GM21390 (cell line): ENCODE results near the gene CDK5R2.

Source experiments
- ATAC-seq: cut with Tn5 transposase; IDR thresholded peaks from one replicate; pipeline ENCODE4 v1.9.1; 2021; ENCODE audit not compliant: unreplicated experiment

CDK5R2 gene

DNA sequence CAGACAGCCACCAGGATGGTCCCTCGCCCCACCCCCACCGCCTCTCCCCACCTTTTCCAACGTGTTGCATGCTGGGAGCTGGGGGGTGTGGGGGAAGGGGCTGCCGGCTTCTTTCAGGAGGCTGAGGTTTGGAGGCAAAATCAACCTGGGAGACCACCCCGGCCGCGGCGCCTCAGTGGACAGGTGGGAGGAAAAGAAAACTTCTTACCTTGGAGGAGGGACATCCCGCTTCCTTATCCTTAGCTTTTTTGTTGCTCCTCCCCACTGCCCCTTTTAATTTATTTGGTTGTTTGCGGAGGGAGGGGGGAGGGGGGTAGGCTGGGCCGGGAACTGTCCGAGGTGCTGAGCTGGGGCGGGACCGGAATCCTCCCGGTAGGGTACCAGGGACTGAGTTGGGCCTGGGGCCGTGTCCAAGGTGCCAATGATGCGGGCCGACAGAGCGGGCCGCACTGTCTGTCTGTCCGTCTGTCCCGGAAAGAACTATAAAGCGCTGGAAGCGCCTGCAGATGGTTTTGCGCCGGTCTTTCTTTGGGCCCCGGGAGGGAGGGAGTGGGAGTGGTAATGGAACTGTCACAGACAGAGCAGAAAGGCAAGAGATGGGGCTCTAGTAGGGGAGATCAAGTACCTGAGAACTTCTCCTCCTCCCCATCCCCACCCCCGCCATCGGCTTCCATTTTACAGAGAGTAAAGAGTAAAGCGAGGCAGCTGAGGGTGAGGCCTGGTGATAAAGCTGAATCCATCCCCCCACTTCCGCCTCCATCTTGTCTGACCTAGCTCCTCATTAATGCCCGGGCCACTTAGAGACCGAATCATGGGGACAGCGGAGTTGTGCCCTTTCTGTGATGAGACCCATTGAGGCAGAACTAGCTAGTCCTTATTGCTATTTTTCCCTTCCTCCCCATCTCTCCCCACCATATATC, 2.4 kb downstream of the CDK5R2 start:
- ATAC-seq, result no peak

DNA sequence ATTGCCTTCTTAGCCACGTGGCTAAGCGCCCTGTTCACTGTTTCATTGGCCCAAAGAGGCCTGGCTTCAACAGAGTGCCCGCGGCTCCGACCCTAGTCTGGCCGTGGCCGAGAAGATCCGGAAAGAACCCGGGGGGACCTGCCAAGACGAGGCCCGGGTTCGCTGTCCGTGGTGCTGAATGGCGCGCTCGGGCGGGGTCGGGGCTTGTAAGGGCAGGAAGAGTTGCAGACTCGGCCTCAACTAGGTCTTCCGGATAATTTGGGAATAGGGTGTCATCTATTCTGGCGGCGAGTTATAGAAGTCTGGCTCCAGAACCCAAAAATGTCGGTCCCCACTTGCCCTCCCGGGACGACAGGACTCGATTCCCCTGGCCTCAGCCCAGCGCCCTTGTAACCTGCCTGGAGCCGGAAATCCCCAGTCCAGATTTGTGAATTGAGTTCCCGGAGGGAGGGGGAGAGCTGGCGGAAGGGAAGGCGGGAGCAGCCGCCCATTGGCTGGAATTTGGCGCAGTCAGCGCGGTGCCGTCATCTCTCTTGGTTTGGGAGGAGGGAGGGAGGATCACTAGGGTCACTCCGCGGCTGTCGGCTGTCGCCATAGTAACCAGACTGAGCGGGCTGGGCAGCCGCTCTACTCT, 3.5 kb downstream of the CDK5R2 start:
- ATAC-seq, result no peak

DNA sequence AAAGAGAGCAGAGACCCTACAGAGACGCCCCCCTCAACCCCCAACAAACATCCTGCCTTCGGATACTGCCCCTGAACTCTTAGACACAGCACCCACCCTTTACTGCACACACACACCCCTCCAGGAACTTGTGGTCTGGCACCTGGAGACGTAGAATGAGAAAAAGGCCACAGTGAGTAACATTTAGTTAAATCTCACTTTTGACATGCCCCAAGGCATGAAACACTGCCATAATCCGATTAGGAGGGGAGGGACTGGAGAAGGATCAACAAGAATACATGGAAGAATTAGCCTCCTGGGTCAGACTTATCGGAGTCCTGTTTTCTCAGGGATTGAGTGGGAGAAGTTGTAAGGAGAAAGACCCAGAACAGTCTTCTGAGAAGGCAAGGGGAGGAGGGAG, 4.1 kb downstream of the CDK5R2 start:
- no peak for ATAC-seq

DNA sequence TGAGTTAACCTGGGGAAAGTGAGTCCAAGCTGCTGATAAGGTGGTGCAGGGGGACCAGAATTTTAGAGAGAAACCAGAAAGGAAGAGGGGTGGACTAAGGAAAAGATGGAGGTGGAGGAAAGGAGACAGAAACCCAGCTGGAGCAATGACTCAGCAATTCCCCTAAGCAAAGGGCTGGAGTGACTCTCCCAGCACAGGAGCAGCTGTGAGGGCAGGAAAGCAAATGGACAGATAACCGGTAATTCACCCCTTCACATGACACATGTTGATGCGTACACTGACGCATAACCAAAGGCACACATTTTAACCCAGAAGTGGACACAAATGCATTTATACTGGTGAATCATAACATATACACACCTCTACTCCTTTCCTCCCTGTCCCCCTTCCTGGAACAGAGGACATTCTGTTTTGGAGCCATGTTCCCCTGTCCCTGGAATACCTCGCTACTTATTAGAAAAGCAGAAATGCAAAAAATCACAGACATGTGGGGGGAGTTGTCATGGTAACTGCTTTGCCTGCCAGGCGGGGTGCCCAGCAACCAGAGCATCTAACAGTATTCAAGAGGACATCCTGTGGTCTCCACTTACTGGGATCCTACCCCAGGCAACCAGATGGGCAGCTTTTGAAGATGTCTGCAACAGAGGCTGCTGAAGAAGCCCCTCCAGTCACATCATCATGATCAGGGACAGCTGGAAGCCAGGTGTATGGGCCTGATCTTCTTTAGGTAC, 4.7 kb downstream of the CDK5R2 start:
- no peak for ATAC-seq

DNA sequence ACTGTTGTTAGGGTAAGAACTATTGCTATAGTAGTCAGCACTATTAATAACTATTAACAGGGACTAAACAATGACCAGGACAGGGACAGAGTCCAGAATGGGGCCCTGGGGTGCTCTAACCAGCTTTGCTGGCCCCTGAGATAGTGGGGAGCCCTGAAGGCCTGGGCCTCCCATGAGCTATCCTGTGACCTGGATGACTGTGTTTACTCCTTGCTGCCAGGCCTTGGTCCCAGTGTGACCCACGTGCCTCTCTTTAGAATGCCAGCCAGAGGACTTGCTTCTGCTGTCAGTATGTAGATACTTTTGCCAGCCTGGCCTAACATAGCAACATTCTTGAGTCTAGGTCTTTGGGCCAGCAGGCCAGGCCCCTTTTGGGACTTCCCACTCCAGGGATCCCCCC, 11.4 kb downstream of the CDK5R2 start:
- no peak for ATAC-seq

DNA sequence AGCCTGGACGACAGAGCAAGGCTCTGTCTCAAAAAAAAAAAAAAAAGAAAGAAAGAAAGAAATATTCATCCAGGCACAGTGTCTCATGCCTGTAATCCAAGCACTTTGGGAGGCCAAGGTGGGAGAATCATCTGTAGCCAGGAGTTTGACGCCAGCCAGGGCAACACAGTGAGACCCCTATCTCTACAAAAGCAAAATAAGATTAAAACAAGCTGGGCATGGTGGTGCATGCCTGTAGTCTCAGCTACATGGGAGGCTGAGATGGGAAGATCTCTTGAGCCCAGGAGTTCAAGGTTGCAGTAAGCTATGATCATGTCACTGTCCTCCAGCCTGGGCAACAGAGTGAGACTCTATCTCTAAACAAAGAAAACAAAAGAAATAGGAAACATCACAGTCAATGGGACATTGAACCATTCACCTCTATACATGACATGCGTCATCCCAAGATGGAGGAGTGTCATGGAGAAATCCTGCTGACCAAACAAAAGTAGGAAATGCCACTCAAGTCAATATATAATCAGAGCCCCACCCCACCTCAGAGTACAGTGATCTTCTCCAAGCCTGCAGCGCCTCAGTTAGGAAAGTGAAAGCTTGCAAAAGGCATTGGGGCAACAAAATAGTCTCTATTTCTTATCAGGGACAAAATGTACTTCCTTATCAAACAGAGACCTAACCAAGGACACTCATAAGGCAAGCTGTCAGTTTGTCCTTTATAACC, 15.8 kb downstream of the CDK5R2 start:
- no peak for ATAC-seq

DNA sequence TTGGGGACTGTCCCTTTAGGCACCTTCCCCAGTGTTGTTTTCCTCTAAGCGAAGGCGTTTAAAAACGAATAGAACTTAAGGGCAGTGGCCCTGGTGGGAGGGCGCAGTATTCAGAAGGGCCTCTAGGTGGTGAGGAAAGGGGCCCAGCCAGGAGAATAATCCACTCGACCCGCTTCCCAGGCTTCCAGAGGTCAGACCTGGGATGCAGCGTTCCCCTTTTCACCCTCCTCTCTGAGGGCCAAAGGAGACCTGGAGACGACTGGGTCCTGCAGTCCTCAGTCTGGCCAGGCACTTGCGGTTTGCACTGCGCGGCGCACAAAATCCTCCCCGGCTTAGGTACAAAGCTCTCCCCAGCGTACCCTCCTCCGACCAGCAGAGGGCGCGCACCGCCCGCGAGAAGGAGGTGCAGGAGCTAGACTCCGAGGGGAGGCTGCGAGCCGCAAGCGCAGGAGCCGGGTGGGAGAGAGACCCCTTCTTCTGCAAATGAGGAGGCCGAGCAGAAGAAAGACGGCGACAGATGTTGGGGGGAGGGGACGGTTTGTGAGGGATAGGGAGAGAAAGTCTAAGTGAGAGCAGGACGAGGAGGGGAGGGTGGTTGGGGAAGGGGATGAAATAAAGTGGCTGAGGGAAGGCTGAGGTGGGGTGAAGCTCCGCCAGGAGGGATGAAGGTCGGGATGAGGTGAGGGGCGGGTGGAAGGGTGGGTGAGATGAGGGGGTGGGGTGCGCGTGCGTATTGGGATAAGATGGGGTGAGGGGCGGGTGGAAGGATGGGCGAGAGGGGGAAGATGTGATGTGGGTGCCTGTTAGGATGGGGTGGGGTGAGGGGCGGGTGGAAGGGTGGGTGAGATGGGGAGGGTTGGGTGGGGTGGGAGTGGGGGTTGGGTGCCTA, 20.6 kb downstream of the CDK5R2 start:
- peak; percentile 91 for ATAC-seq

DNA sequence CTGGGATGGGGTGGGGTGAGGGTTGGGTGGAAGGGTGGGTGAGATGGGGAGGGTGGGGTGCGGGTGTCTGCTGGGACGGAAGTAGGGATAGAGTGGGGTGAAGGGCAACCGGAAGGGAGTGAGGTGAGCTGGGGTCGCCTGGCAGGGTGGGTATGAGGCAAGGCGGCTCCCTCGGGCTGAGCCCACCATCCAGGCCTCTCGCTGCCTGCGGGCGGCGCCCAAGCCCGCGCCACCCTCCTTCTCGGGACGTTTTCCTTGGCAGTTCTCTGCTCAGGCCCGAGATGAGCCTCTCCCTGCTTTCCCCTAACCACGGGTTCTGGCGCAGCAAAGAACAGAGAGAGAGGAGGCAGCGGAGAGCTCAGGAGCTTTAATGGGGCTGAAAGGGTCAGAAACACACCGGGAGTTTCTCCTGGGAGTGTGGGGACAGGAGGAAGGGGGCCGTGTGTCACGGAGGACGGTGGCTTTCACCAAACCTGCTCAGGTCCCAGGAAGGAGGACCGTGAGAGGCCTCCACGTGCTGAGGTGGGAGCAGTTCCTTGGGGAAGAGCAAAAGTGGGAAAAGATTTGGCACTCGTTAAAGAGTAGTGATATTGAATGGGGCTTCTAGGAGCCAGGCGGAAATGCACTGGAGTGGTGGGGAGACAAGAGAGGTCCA, 21.4 kb downstream of the CDK5R2 start:
- ATAC-seq, result no peak

DNA sequence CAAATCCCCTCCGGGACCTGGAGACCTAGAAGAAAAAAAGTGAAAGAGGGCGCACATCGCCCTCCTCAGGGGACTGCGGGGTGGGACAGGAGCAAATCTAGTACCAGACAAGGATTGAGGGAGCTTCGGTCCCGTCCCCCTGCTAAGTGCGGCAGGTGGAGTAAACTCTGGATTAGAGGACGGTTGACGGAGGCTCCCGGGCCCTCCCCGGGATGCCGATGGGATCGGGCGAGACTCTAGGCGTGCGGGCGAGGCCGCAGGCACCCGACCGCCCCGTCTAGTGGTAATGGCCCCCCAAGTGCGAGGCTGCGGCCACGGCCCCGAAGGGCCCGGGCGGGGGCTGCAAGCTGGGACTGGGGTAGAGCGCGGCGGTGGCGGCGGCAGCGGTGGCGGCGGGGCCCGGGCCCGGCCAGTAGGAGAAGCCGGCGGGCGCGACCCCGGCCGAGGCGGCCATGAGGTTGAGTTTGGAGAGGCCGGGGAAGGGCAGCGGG, 22.0 kb downstream of the CDK5R2 start:
- ATAC-seq, result no peak

DNA sequence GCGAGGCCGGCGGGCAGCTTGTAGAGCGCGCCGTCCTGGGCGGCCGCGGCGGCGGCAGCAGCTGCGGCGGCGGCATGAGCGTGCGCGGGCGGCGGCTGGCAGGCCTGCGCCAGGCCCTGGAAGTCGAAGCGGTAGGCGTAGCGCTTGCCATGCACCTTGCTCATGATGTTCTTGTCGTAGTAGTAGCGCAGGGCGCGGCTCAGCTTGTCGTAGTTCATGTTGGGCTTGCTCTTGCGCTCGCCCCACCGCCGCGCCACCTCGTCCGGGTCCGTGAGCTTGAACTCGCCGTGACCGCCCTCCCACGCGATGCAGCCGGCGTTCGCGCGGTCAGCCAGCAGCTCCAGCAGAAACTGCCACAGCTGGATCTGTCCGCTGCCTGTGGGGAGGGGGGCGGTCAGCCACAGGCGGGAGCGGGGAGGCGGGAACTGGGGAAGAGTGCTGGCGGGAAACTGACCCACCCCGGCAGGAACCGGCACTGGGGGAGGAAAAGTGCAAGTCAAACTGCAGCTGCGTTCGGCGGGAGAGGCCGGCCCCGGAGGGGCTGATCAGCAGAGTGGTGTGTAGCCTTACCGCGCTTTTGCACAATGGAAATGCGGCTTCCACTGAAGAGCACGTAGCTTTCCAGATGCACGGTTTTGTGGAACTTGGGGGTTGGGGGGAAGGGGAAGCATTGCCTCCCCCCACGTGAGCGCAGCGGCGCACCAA, 22.6 kb downstream of the CDK5R2 start:
- no peak for ATAC-seq

DNA sequence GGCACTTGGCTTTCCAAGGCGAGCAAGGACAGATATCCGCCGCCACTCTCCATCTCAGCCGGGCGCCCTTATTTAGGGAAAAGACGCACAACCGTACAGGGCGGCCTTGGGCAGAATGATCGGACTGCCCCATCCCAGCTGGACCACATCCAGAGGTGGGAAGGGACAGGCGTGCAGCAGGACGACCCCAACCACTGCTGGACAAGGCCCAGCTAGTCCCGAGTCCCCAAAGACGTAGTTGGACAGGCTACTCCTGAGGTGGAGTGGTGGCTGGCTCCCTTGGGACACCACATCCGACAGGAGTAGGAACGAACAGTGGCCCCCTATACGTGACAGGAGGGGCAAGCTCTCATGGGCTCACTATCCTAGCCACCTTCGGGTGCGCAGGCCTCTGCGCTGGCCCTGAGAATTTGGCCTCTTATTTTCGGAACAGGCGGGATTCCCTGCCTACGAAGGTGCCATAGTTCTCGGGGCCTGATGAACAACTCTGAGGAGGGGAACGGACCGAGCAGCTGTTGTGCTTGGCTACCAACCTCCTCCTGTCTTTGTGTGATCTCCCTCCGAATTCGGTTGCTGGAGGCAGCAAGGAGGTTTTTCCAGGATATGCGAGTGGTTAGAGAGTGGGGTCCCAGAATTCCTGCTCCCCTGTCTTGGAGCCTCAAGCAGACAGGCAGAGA, 23.3 kb downstream of the CDK5R2 start:
- ATAC-seq, result no peak

DNA sequence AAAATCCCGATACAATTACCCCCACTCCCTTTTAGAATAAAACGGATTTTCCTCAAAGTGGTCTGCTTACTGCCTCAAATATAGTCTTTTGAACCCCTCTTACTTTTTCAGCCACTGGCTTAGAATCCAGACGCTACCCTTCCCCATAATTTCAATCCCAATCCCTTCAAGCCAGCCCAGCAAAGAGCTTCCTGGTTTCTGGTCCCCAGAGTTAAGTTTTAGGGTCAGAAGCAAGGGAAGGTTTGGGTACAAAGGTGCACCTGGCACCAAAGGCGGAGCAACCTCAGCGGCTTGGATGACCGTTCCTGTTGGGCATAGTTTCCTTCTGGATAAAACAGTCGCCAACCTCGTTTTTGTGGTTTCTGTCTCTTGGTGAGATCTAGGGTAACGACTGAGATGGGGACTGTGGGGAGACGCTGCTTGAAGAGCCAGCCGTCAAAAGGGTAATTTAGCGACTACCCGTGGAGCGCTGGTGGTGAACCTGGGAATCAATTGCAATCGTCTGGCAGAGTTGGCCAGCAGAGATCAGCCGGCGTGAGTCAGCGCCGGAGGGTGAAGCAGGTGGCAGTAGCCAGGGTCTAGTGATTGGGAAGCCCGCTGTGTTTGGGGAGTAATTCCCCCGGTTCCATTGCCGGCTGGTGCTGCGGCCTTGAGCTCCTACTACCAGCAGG, 23.9 kb downstream of the CDK5R2 start:
- no peak for ATAC-seq

DNA sequence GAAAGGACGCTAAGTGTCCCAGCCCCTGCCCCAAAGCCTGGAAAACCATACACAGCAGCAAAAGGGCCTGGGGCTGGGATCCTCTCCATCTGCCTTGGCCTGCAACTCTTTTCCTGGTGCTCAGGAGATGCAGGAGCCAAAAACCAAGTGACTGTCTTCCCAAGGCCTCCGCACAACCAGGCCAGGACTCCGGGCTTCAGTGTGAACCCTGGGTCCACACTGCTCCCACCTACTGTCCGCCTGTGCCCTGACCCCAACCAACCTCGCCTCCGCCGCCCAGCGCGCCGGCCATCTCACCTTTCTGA, 24.4 kb downstream of the CDK5R2 start:
- no peak for ATAC-seq

DNA sequence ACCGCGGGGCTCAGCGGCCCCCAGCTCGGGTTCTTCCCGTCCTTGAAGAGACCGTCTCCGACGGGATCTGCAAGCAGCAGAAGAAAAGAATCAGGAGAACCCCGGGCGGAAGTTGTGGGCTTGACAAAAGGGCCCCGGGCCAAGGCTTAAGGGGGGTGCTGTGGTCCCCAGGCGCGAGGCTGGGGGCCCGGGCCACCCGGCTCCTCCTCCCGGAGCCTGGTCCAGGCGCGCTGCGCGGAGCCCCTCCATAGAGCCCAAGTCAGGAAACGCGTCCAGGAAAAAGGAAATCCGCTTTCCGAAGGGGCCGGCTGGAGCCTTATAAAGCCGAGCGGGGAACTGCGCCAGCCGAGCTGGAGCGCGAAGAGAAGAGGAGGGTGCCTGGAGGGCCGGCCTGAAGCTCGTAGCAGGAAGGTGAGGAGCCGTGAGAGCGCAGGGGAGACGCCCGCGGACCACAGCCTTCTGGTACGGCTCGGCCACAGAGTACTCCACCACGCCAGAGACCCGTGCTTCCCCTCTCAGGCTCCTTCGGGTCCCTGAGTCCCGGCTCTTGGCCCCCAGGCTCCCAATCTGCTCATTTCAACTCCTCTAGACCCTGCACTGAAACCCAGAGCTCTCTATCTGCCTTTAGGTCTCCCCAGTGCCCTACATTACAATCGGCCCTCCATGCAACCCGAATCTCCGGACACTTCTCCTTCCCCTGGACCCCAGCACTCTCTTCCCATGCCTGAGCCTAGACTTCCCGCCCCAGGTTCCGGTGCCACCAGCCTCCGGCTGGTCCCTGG, 25.0 kb downstream of the CDK5R2 start:
- ATAC-seq, result no peak

DNA sequence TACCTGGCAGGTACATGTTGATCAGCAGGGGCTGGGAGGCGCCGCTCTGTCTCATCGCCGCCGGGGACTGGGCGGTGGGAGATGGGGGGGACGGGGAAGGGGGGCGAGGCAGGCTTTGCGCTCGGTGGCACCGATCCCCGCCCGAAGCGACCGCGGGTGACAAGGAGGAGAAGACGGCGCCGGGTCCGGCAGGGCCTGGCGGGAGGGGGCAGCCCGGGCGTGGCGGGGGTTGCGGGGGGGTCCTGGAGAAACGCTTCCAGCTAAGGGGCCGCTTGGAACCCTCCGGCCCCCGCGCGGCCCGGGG, 25.5 kb downstream of the CDK5R2 start, which contains the start of gene FEV:
Gene FEV (minus strand): TSS at position 164 of the 304 bp plus-strand sequence. CDS start 109 bp downstream, at position 55.
- ATAC-seq, result no peak

DNA sequence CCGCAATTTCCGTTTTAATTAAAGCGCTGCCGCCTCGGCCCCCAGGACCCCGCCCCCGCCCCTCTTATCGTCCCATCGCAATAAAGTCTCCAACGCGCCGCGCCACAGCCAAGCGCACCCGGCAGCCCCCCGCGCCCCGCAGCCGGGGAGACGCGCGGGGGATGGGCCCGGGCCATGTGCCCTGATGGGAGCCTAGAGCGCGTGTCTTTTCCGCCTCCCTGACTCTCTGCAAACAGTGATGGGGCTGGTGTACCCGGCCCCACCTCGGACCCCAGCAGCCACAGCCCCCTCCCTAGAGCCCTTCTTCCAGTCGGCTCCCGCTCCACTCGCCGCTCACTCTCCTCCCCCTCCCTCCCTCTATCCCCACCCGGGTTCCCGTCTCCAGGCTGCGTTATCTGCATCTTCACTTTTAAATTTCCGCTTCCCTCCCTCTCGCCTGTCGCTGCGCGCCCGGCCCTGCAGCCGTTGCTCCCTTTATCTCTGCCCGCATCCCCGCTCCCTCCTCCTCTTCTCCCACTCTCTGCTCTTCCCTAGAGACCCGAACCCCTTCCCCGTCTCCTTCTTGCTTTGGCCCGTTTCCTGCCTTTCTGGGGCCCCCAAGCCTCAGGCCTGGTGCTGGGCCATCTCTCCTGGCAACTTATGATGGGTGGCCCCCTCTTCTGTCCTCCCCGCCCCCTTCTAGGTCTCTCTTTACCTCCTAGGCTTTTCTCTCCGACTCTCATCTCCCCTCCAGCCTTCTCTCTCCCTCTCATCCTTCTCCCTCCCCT, 26.0 kb downstream of the CDK5R2 start:
- no peak for ATAC-seq
